ENCODE measurements around the gene PIRT. TPM values are rescaled to one million over a fixed set of nuclear protein-coding genes. Genes with fewer than 3 reads are reported as not detected.
A peak's percentile ranks its signal among the peaks of the same experiment; 100 is the strongest.

Gene PIRT
- total and polyA plus RNA-seq, 2 of the 8 experiments (the other 6 are each of a cell fraction or from before 2014, with no cell fraction given): 0.03 TPM; not detected in 1

- TF ChIP-seq CTCF (IDR thresholded peaks at IDR 0.05; ENCODE audit: control extremely low read depth in 1 of 3, insufficient read depth in 1 of 3, low read depth in 1 of 3, low read length in 3 of 3): peak; percentile 70 to 90 (median 84)
- TF ChIP-seq SP1 (IDR thresholded peaks at IDR 0.05; ENCODE audit: low read depth, low read length): no peak
- no peak for TF ChIP-seq NRF1 (IDR thresholded peaks at IDR 0.05; ENCODE audit: low read depth, low read length)
- TF ChIP-seq CHD1 (IDR thresholded peaks at IDR 0.05; ENCODE audit: low read depth, low read length): no peak
- TF ChIP-seq SIRT6 (IDR thresholded peaks at IDR 0.05; ENCODE audit: low read length): no peak
These were observed 41.4 kb upstream of the PIRT start (continued) for GRCh38 chr17:10879190-10879836.

Data from H1 (cell line).